Astrocyte (in vitro differentiated cells and primary cell): ENCODE results near the gene ATP2B2. TPM values are rescaled to one million over a fixed set of nuclear protein-coding genes. Genes with fewer than 3 reads are reported as not detected.

Experiments
- DNase-seq: peaks from one replicate; pipeline ENCODE4 v3.0.0-alpha.2; 2010; ENCODE audit warnings: low read depth
- FAIRE-seq: peaks from 2 replicates; lab custom pipeline; 2011; peaks lifted over from hg19 to GRCh38; lab: Jason Lieb, UNC
- H2AFZ ChIP-seq: 2 replicates; pipeline ENCODE4 v1.6.0; 2012; ENCODE audit warnings: low read depth, low read length, inconsistent platforms
- H3K27ac ChIP-seq: 2 replicates; pipeline ENCODE4 v1.5.1; 2011; ENCODE audit warnings: low read depth, low read length, inconsistent platforms
- H3K27me3 ChIP-seq: 2 replicates; pipeline ENCODE4 v1.6.0; 2011; ENCODE audit warnings: low read length, inconsistent platforms; ENCODE audit not compliant: insufficient read depth
- H3K36me3 ChIP-seq: 2 replicates; pipeline ENCODE4 v1.5.1; 2011; ENCODE audit warnings: low read length, inconsistent platforms; ENCODE audit not compliant: insufficient read depth
- H3K4me1 ChIP-seq: 2 replicates; pipeline ENCODE4 v1.5.1; 2011; ENCODE audit warnings: low read length, inconsistent platforms; ENCODE audit not compliant: insufficient read depth
- H3K4me2 ChIP-seq: 2 replicates; pipeline ENCODE4 v1.6.0; 2012; ENCODE audit warnings: low read length, inconsistent platforms
- H3K4me3 ChIP-seq: 2 replicates; pipeline ENCODE4 v1.5.1; 2011; ENCODE audit warnings: low read depth, mild to moderate bottlenecking, low read length, inconsistent platforms; ENCODE audit not compliant: insufficient read depth
- H3K79me2 ChIP-seq: 2 replicates; pipeline ENCODE4 v1.6.0; 2012; ENCODE audit warnings: mild to moderate bottlenecking, low read length, inconsistent platforms; ENCODE audit not compliant: insufficient read depth
- H3K9ac ChIP-seq: 2 replicates; pipeline ENCODE4 v1.6.0; 2012; ENCODE audit warnings: mild to moderate bottlenecking, low read length, inconsistent platforms
- H3K9me3 ChIP-seq: 2 replicates; pipeline ENCODE4 v1.5.1; 2012; ENCODE audit warnings: low read depth, mild to moderate bottlenecking, low read length, inconsistent platforms; ENCODE audit not compliant: insufficient read depth
- H4K20me1 ChIP-seq: 2 replicates; pipeline ENCODE4 v1.6.0; 2012; ENCODE audit warnings: low read length, inconsistent platforms; ENCODE audit not compliant: insufficient read depth
- H3K27ac Mint-ChIP-seq: one replicate; pipeline ENCODE4 v1.8.0; 2021; ENCODE audit warnings: mild to moderate bottlenecking, mixed read lengths; ENCODE audit not compliant: unreplicated experiment
- H3K27me3 Mint-ChIP-seq: one replicate; pipeline ENCODE4 v1.8.0; 2021; ENCODE audit warnings: low read depth, mixed read lengths; ENCODE audit not compliant: unreplicated experiment
- H3K36me3 Mint-ChIP-seq: one replicate; pipeline ENCODE4 v1.8.0; 2021; ENCODE audit warnings: low read depth, mixed read lengths; ENCODE audit not compliant: unreplicated experiment
- H3K4me1 Mint-ChIP-seq: one replicate; pipeline ENCODE4 v1.8.0; 2021; ENCODE audit warnings: low read depth, mixed read lengths; ENCODE audit not compliant: unreplicated experiment
- H3K4me3 Mint-ChIP-seq: one replicate; pipeline ENCODE4 v1.8.0; 2021; ENCODE audit warnings: mild to moderate bottlenecking, moderate library complexity, mixed read lengths; ENCODE audit not compliant: unreplicated experiment
- H3K9me3 Mint-ChIP-seq: one replicate; pipeline ENCODE4 v1.8.0; 2021; ENCODE audit warnings: mild to moderate bottlenecking, mixed read lengths; ENCODE audit not compliant: unreplicated experiment
- CTCF ChIP-seq: IDR thresholded peaks from 2 replicates; pipeline ENCODE4 v1.5.1; 2011; ENCODE audit warnings: low read depth, mild to moderate bottlenecking, inconsistent platforms, low read length, moderate library complexity; ENCODE audit not compliant: insufficient read depth
- EZH2 ChIP-seq: IDR thresholded peaks from 2 replicates; pipeline ENCODE4 v1.6.1; 2012; ENCODE audit warnings: mild to moderate bottlenecking, low read length, inconsistent platforms; ENCODE audit not compliant: insufficient read depth
- total RNA-seq: library from RNA; stranded (reverse); gene quantifications from 2 replicates; pipeline ENCODE4 v1.2.1, GENCODE V29; 2021

Gene ATP2B2
- total RNA-seq, 1 donor from 2014 or later, result 0.05 TPM

- FAIRE-seq (no peak), DNase-seq (no peak)
- no peaks in the 10 kb centered on the region for H3K4me1 ChIP-seq
- H3K27me3 ChIP-seq, result no peaks in the 10 kb centered on the region
- H3K27ac Mint-ChIP-seq, result no peak overlapping the region
- no peaks in the 10 kb centered on the region for H3K79me2 ChIP-seq
- no peak overlapping the region for H3K9ac ChIP-seq
- H2AFZ ChIP-seq, result no peak overlapping the region
- no peak overlapping the region for H3K4me2 ChIP-seq
- H3K27me3 Mint-ChIP-seq, result peaks cover 59% of the 10 kb centered on the region
- TF ChIP-seq CTCF (no peak), EZH2 (no peak)
- no peaks in the 10 kb centered on the region for H3K4me1 Mint-ChIP-seq
- no peak overlapping the region for H3K4me3 ChIP-seq
- H3K36me3 ChIP-seq, result no peaks in the 10 kb centered on the region
- no peaks in the 10 kb centered on the region for H3K9me3 ChIP-seq
- H3K27ac ChIP-seq, result no peak overlapping the region
- peaks cover 1% of the 10 kb centered on the region for H3K9me3 Mint-ChIP-seq
- no peak overlapping the region for H3K4me3 Mint-ChIP-seq
- no peaks in the 10 kb centered on the region for H3K36me3 Mint-ChIP-seq
- no peaks in the 10 kb centered on the region for H4K20me1 ChIP-seq
Observed at GRCh38 chr3:10413041-10413440, 92.3 kb downstream of the ATP2B2 start.

- no peak overlapping the region for H3K27ac Mint-ChIP-seq
Observed at GRCh38 chr3:10411598-10412332, 93.6 kb downstream of the ATP2B2 start.

More at GRCh38 chr3:10411598-10412332, 93.6 kb downstream of the ATP2B2 start:
- Histone ChIP-seq H3K36me3 (no peaks in the 10 kb centered on the region), H3K9me3 (no peaks in the 10 kb centered on the region), H3K4me2 (no peak overlapping the region), H3K4me1 (no peaks in the 10 kb centered on the region), H3K9ac (no peak overlapping the region), H3K27me3 (no peaks in the 10 kb centered on the region), H3K79me2 (no peaks in the 10 kb centered on the region), H4K20me1 (no peaks in the 10 kb centered on the region), H2AFZ (no peak overlapping the region), H3K4me3 (no peak overlapping the region), H3K27ac (no peak overlapping the region)
- FAIRE-seq (no peak), DNase-seq (no peak)
- TF ChIP-seq EZH2 (no peak), CTCF (no peak)
- no peaks in the 10 kb centered on the region for H3K36me3 Mint-ChIP-seq
- no peaks in the 10 kb centered on the region for H3K9me3 Mint-ChIP-seq
- H3K4me3 Mint-ChIP-seq, result no peak overlapping the region
- H3K27me3 Mint-ChIP-seq, result peaks cover 53% of the 10 kb centered on the region
- no peaks in the 10 kb centered on the region for H3K4me1 Mint-ChIP-seq
